Occipital lobe (tissue), 2 donors: ENCODE data around the gene AMBRA1. TPM values are rescaled to one million over a fixed set of nuclear protein-coding genes. Genes with fewer than 3 reads are reported as not detected.

Source experiments
- DNase-seq: peaks from one replicate; lab custom pipeline; 2025; lab: John Stamatoyannopoulos, UW
- total RNA-seq: library from RNA; depleted of rRNA; stranded (reverse); fragments of >200 nt; gene quantifications from one replicate; pipeline ENCODE4 v1.2.3, GENCODE V29; 2014

AMBRA1 gene
- total RNA-seq, 1 donor from 2014 or later = 27.1 TPM

DNA sequence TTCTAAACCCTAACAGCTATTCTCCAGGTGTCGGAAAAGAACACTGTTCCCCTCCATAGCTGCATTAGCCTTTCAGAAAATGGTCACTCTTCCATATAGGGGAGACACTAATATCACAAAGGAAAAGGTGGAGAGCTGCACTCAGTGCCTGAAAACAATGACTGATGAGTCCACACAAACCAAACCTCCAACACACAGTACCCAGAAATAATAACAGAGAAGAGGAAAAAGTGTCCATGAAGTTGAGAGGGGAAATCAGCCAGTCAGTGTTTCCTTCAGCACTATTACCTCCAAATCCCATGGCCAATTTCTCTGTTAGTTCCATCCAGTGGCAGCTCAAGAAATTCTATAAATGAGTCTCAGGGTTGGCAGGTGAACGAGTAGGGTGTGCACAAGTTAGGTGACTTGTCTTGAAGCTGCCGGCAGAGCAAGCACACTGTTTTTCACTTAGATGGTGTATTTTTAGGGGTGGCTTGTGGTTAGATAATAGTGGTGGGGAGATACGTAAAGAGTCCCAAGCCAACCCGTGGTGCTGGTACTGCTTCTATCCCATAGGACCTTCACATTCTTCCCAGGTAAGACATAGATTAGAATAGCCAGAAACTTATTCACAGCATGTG, 117.8 kb downstream of the AMBRA1 start:
- no peak for DNase-seq

DNA sequence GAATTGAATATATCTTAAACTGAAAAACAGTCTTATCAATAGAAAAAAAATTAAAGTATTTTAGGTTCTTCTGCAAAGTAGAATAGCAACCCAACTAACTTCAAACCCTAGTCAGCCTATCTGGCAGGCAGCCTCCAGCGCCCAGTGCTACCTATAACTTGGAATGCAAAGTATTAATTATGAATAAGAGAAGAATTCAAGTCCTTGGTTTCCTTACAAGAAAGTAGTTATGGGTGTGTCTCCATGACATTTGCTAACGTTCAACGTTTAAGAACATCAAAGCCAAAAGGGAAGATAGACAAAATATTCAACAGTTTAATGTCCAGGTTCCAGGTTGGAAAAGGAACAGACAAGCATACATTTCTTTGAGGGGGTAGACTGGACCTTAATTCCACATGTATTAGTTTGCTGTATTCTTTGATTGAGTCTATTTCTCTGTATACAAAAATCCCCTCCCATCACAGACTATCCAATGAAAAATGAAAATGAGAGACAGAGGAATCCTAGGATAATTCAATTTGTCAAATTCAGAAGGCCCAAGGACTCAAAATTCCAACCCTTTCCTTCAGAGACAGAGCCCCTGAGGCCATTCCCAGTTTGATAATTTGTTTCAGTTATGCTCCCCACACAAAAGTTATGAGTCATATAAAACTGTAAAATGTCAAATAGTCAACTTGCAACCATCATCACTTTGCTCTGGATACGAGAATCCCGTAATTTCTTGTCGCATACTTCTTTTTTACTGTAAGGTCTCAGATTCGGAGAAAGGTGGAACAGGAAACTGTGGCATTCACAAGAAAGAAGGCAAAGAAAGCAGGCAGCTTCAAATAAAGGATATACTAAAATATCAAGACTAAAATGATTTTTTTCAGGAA, 118.5 kb downstream of the AMBRA1 start:
- DNase-seq = no peak

DNA sequence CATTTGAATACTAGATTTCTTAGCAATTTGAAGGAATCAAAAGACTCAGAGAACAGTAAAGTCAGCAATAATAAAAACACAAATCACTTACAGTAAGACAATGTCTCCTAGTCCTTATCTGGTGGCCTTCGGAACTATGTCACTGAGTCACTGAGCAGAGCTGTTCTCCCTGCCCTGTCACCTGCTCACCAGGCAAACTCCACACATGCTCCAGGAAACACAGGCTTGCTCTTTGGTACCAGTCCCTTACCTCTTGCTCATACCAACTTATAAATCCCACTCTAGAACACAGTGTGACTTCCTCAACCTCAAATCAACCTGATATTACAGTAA, 121.2 kb downstream of the AMBRA1 start:
- DNase-seq = no peak

DNA sequence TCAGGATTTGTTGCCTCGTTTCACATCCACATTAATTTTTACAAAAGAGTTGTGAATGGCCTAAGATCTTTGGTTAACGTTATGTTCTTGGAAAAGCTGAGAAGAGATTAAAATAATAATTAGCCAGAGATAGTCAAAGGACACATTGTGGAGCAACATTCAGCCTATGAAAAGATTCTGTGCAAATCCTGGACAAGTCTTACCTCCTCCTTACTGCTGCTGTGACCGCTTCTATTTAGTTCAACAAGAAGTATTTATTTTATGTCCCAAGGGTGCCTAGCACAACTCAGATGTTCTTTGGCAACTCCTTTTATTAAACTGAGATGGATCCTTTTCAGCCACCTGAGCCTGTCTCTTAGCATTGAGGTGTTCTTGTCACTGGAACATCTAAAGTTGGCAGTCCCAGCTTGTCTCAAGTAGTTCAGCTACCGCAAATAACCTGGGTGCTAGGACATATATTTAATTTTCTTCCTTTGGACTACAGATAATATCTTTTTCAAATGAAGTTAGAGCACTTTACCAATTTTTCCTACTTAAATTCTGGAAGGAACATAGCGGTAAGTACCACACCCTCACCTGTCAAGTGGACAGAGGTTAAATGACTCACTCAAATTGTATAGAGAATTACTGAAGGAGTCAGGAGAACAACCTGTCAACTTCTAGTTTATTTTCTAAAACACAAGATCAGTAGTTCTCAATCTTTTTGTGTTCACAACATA, 121.7 kb downstream of the AMBRA1 start:
- DNase-seq = no peak

DNA sequence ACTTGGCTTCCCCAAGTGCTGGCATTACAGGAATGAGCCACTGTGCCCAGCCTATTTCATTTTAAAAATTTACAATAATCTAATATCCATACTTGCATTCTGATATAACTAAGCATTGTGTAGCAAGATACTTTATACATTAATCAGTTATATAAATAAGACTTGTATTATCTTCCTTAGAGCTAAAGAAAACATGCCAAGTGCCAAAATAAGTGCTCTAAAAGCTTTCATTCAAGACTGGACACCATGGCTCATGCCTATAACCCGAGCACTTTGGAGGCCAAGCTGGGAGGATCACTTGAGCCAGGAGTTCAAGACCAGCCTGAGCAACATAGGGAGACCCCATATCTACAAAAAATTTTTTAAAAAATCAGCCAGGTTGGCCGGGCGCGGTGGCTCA, 123.9 kb downstream of the AMBRA1 start:
- DNase-seq = no peak

DNA sequence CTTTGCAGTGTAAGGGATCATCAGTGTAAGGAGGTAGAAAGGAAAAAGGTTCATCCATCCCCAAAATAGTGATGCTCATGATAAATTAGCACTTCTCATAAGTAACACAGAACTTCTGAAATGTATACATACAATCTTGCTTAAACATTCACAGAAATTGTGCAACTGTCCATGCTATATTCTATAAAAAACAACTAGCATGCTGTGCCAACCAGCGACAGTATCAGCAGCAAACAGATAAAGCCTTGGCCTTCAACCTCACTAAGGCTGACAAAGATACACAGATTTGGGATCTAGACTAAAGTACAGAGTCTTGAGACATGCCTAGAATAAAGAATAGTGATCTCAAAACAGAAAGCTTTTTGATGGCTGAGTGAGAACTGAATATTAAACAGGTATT, 128.1 kb downstream of the AMBRA1 start:
- no peak for DNase-seq

DNA sequence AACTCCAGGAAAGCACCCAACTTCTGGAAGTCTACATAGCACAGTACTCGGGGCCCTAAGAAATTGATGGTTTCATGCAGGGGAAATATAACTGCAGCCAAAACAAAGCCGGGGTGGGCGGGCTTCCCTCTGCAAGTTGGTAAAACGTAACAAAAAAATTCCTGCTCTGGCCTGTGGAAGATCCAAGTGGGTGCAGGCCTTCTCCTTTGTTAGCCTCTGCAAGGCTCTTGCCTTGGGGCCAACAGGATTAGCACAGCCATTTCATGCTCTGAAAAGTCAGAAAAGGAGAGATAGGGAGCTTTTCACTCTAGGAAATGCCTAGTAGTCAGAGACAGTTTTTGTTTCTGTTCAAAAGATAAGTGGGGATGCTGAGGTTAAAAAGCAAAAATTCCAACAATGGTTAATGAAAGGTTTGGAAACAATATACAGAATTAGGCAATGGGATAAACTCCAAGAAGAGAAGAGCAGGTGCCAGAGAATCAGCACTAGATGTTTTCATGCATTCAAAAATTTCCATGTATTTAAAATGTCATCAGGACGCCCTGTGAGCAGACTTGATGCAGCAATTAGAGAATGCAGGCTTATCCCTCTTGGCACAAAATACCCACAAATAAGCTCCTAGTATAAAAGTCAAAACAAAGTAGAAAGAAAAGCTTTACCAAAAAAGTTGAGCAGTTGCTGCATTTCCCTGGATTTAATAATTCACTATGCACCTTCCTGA, 130.0 kb downstream of the AMBRA1 start:
- no peak for DNase-seq

DNA sequence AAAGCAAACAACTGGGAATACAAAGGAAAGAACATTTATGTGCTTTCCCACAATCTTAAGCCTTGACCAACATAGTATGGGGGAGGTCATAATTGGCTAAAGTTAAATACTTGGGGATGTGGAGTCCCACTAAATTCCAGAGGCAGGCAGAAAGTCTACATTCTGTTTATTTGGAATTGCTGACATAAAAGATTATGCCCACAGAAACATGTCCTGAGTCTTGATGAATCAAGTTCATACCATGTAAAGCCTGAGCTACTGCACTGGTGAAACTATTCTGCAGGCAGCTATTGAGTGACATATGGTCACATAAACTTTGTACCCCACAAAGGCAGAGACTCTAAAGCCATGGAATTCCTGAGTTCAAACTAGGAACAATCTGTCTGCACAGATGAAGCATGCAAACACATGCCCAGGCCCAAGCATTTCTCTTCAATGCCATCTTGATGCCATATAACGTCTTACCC, 132.3 kb downstream of the AMBRA1 start:
- DNase-seq = no peak

DNA sequence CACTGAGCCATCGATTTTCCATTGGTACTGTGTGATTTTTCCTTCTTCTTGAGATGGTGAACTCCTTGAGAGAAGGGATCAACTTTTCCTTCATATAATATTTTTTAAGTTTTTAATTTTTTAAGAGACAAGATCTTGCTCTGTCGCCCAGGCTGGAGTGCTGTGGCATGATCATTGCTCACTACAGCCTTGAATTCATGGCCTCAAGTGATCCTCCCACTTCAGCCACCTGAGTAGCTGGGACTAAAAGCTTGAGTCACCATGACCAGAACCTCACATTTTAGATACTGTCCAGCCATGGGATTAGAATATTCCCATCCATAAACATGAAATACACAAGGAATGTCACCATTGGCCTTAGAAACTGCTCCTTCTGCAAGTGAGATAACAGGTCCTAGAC, 135.3 kb downstream of the AMBRA1 start:
- DNase-seq = no peak

DNA sequence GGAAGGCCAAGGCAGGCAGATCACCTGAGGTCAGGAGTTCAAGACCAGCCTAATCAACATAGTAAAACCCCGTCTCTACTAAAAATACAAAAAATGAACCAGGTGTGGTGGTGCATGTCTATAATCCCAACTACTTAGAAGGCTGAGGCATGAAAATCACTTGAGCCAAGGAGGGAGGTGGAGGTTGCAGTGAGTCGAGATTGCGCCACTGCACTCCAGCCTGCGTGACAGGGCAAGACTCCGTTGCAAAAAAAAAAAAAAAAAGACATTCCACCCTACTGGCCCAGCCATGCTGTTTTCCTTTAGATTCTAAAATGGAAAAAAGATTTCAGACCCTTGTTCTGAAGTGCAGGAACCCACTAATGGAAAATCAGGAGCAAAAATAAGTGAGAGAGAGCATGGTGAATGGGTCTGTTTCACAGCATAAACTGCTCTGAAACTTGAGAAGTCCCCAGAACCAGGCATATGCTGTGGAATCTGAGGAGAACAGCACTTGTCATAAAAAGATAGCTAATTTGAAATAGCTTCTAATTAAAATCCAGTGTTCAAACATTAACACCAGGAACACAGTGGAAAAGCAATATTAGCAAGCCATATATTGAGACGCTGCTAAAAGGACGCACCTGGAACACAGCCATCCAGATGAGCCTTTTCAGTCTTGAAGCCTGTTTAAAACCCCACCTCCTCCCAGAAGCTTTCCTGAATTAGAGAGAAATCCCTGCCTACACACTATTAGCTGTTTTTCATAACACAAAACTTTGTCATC, 136.0 kb downstream of the AMBRA1 start:
- DNase-seq = no peak

DNA sequence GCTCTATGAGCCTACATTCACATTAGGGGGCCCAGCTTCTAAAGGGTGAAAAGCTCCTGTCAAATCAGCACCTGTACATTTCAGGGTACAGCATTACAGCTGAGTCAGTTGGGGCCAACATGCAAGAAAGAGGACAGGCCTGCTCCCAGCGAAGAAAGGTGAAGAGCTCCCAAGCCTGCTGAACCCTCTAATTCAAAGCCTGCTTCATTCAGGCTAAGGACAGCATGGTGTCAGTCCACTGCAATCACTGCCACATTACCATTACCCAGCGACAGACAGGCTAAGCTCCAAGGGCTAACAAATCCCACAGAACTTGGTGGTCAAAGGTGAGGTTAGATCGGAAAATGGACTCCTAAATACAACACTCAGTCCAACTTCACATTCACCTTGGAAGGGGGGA, 136.8 kb downstream of the AMBRA1 start:
- no peak for DNase-seq

DNA sequence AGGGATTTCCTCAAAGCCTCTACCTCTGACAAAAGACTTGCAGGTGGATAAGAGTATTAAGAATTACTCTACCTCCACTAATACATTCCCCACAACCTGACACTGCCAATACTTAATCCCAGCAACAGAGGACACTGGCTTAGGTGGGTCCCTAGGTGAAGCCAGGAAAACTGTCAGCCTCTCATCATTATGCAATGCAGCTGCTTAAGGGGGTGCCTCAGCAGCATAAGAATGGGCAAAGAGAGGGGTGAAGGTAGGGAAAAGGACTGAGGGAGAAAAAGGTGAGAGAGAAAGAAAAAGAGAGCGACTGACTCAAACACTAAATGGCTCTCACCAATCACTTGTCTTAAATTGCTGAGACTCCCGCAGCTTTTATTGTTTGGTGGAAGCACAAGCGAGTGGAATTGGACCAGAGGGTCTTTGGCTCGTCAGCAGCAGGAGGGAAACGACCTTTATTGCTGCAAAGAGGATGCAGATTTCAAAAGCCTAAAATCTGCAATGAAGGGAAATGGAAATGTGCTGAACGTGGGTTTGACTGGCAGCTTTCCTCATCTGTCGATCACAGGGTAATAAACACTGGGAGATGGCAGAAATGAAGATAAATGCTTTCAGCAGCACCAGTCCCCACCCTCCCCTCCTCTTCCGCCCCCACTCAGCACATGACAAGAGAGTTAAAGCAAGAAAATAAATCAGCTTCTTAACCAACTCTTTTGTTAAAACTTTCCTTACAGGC, 137.4 kb downstream of the AMBRA1 start:
- DNase-seq = no peak

DNA sequence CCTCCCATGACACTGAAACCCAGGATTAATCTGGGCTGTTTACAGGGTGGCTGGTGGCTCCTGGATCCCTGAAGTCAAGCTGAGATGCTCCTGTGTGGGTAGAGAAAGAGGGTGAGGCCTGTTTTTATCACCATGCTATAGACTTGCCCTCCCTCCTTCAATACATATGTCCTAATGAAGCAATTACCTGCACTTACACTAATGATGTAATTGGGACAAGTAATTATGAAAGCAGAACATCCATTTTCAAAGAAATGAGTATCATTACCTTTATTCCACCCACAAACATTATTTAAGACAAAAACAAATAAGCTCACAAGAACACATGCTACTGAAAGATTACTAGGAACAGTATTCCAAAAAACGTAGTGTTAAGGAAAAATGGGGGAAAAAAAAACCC, 138.0 kb downstream of the AMBRA1 start:
- DNase-seq = no peak

DNA sequence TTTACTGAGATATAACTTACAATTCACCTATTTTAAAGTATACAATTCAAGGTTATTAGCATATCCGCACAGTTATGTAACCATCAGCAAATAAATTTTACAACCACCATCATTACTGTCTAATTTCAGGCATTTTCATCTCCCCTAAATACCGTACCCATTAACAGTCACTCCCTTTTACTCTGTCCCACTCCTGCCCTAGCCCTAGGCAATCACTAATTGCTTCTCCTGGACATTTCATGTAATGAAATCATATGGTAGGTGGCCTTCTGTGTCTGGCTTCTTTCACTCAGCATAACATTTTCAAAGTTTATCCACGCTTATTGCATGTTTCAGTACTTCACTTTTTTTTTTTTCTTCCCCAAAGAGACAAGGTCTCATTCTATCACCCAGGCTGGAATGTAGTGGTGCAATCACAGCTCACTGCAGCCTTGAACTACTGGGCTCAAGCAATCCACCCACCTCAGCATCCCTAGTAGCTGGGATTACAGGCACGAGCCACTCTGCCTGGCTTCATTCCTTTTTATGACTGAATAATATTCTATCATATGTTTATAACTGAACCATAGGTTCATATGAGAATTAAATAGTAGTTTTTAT, 140.8 kb downstream of the AMBRA1 start:
- no peak for DNase-seq

DNA sequence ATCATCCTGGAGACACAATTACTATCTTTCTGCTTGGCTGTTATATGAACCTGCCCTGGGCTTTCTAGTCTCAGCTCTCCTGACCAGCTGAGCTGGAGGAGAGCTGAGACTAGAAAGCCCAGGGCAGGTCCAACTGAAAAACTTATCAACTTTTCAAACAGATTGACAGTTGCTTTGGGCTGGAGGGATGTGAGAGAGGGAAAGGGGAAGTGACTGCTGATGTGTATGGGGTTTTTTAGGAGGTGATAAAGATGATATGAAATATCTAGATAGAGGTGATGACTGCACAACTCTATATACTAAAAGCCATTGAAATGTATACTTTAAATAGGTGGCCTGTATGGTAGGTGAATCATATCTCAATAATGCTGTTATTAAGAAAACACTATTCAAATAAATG, 142.1 kb downstream of the AMBRA1 start:
- DNase-seq = no peak

DNA sequence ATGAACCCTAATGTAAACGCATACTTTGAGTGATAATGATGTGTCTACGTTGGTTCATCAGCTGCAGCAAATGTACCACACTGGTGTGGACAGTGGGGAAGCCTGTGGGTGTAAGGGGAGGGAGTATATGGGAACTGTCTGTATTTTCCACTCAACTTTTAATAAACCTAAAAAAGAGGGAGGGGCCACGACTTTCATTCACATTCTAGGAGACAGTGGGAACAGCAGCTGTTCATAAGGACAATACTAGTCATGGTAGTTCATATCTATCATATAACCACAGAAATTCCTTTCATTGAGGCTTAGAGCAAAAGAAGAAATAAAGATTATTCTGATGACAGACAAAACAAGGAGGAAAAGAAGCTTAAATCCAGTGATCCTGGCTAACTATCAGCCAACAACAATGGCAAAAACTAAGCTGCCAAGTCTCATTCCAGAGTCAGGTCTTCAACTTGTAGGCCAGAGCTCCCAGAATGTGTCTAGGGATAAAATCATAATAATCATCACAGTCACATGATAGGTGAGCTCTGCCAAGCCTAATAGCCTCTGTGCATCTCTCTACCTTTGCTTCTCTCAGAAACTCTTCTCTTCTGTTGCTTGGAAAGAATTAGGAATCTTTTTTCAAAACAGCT, 142.9 kb downstream of the AMBRA1 start:
- DNase-seq = no peak

DNA sequence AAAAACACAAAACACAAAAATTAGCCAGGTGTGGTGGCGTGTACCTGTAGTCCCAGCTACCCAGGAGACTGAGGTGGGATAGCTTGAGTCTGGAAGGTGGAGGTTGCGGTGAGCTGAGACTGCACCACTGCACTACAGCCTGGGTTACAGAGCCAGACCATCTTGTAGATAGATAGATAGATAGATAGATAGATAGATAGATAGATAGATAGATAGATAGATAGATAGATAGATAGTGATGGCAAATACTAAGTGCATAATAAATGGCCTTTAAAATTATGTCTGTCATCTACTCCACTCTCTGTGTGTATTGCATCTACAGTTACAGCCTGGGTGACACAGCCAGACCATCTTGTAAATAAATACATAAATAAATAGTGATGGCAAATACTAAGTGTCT, 146.3 kb downstream of the AMBRA1 start:
- DNase-seq = no peak

DNA sequence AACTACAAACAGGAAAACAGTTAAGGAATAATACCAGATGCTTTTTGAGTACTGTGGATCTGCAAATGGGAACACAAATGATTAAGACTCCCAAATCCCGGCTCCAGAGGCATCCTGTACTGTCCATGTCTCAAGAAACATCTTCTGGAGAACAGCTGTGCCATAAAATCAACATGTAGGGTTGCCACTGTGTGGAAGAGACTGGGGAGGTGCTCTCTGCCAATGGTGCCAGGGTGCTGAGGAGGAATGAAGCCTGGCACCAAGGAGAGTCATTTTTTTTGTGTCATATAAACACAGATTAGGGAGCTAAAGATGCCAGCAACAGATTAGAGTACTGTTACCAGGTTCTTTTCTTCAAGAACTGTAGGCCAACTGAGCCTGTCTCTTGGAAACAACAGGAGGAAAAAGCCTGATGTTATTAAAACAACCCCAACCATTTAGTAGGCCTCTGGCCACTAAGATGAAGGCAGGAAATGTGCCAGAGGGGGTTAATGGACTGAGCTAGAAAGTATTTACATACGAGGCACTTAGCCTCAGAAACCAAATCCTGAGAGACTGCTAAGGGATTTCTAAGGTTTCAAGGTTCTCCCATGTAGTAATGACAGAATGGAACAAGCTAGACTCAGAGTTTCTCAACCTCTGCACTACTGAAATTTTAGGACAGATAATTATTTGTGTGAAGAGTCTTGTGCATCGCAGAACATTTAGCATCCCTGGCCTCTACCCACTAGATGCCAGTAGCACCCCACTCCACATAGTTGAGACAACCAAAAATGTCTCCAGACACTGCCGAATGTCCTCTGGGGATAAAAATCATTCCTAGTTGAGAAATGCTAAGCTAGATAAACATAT, 147.7 kb downstream of the AMBRA1 start:
- DNase-seq = no peak
